Upper lobe of left lung (tissue), 6 donors: ENCODE results near the gene APP. TPM values are rescaled to one million over a fixed set of nuclear protein-coding genes. Genes with fewer than 3 reads are reported as not detected.

Experiments used
- ATAC-seq, 2 donors: fragments of 200-7000 bp; cut with Tn5 transposase; one replicate each; pipeline ENCODE4 v1.9.1; 2022; ENCODE audit warnings: mild to moderate bottlenecking in 2 of 2, moderate library complexity in 2 of 2; ENCODE audit not compliant: low FRiP score in 2 of 2
- DNase-seq, 2 donors: peaks; one replicate each; pipeline ENCODE4 v3.0.0-alpha.2; 2019 to 2020
- H3K27ac ChIP-seq, 4 donors: fragments of 200-600 bp; sonication (generic); one replicate each; pipeline ENCODE4 v1.5.1; 2016 to 2019
- H3K27me3 ChIP-seq, 4 donors: fragments of 200-600 bp; sonication (generic); one replicate each; pipeline ENCODE4 v1.5.1; 2017 to 2019
- H3K36me3 ChIP-seq, 4 donors: fragments of 200-600 bp; sonication (generic); one replicate each; pipeline ENCODE4 v1.5.1; 2016 to 2019
- H3K4me1 ChIP-seq, 4 donors: fragments of 200-600 bp; sonication (generic); one replicate each; pipeline ENCODE4 v1.5.1; 2018 to 2019
- H3K4me3 ChIP-seq, 4 donors: fragments of 200-600 bp; sonication (generic); one replicate each; pipeline ENCODE4 v1.5.1; 2017 to 2019; ENCODE audit warnings: mild to moderate bottlenecking in 2 of 4, moderate library complexity in 1 of 4
- H3K9me3 ChIP-seq, 4 donors: fragments of 200-600 bp; sonication (generic); one replicate each; pipeline ENCODE4 v1.5.1; 2018 to 2019
- CTCF ChIP-seq, 6 experiments: fragments of 450-650 bp in 4 of 6; fragments of 200-600 bp in 2 of 6; sonication (generic) in 2 of 6; IDR thresholded peaks; one replicate each; pipeline ENCODE4 v1.5.1; 2016 to 2019; ENCODE audit warnings: antibody characterized with exemption in 6 of 6
- EP300 ChIP-seq, 4 donors: sonication (generic); formaldehyde crosslinking; IDR thresholded peaks; one replicate each; pipeline ENCODE4 v1.5.1; 2017; ENCODE audit warnings: antibody characterized with exemption in 4 of 4, control low read depth in 2 of 4
- POLR2A ChIP-seq, 4 donors: fragments of 450-650 bp; IDR thresholded peaks; one replicate each; pipeline ENCODE4 v1.5.1; 2016 to 2017; ENCODE audit warnings: antibody characterized with exemption in 4 of 4, mild to moderate bottlenecking in 2 of 4
- POLR2AphosphoS5 ChIP-seq, 2 donors: sonication (generic); formaldehyde crosslinking; IDR thresholded peaks; one replicate each; pipeline ENCODE4 v1.5.1; 2017; ENCODE audit warnings: antibody characterized with exemption in 2 of 2
- WGBS, 2 donors: methylation state at CpG; one replicate each; pipeline ENCODE4 v1.1.5; 2017 to 2018; 5-methylcytosine and 5-hydroxymethylcytosine counted together
- total RNA-seq, 6 donors: library from RNA; depleted of rRNA in 4 of 6; stranded (reverse); fragments of >200 nt in 4 of 6; gene quantifications; one replicate each; pipeline versions ENCODE4 v1.1.0 to v1.2.1, GENCODE V29; 2016 to 2021
- donor health status: DM: no; HTN: no; CAD: no; lungs with moderate emphysema.
- donor health status: DM: no; HTN: yes; CAD: no; lungs with severe emphysema.

The APP gene
- total RNA-seq, 6 donors from 2014 or later, result 177 to 444 (median 391) TPM

GRCh38 chr21:25979845-25980616, 190.5 kb downstream of the APP start:
- ATAC-seq (no peak), DNase-seq (no peak)

GRCh38 chr21:25977068-25977611, 193.4 kb downstream of the APP start:
- Histone ChIP-seq H3K27ac (peak overlapping the region in 1 of 4 donors; percentile 39), H3K36me3 (peaks cover 0 to 58% (median 20%) of the 10 kb centered on the region in 4 donors), H3K4me3 (no peak overlapping the region), H3K4me1 (peaks cover 0 to 8% (median 0%) of the 10 kb centered on the region in 4 donors), H3K27me3 (no peaks in the 10 kb centered on the region), H3K9me3 (no peaks in the 10 kb centered on the region)
- TF ChIP-seq EP300 (IDR thresholded peaks at IDR 0.05), result no peak
- DNase-seq, result no peak
- ATAC-seq, result no peak

More at GRCh38 chr21:25979845-25980616, 190.5 kb downstream of the APP start:
- H3K36me3 ChIP-seq, result peaks cover 0 to 36% (median 13%) of the 10 kb centered on the region in 4 donors
- H3K27me3 ChIP-seq, result no peaks in the 10 kb centered on the region
- no peak overlapping the region for H3K4me3 ChIP-seq
- H3K27ac ChIP-seq, result peak overlapping the region in 3 of 4 donors; percentile 2 to 30 (median 30)
- WGBS, 2 donors, result 67 to 71% methylated on average over 9 of the region's 9 CpGs
- TF ChIP-seq POLR2AphosphoS5 (IDR thresholded peaks at IDR 0.05), result no peak
- TF ChIP-seq EP300 (IDR thresholded peaks at IDR 0.05), result no peak
- TF ChIP-seq CTCF (IDR thresholded peaks at IDR 0.05), result no peak
- no peak for TF ChIP-seq POLR2A (IDR thresholded peaks at IDR 0.05)
- peaks cover 0 to 10% (median under 1%) of the 10 kb centered on the region in 4 donors for H3K4me1 ChIP-seq
- no peaks in the 10 kb centered on the region for H3K9me3 ChIP-seq

DNA sequence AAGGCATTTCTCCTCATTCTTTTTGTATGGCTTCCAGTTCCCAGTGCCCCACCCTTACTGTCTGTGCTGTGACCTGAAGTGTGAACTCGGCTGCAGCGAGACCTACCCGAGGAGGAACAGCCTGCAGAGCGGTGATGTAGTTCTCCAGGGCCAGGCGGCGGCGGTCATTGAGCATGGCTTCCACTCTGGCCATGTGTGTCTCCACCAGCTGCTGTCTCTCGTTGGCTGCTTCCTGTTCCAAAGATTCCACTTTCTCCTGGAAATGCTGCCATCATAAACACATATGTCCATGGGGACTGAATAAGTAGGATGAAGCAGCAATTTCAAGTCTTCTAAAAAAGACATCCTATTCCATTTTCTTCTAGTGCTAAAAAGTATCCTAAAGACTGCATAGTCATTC, 195.6 kb downstream of the APP start:
- Histone ChIP-seq H3K27me3 (no peaks in the 10 kb centered on the region), H3K36me3 (peaks cover 0 to 50% (median 19%) of the 10 kb centered on the region in 4 donors), H3K4me1 (peaks cover 0 to 11% (median 0%) of the 10 kb centered on the region in 4 donors), H3K4me3 (no peak overlapping the region), H3K9me3 (no peaks in the 10 kb centered on the region), H3K27ac (no peak overlapping the region)
- no peak for ATAC-seq
- WGBS, 2 donors, result 92 to 94% methylated on average over 8 of the region's 8 CpGs
- peak in 1 of 2 donors; percentile 38 for DNase-seq
- TF ChIP-seq EP300 (IDR thresholded peaks at IDR 0.05) (no peak), CTCF (IDR thresholded peaks at IDR 0.05) (no peak), POLR2AphosphoS5 (IDR thresholded peaks at IDR 0.05) (no peak), POLR2A (IDR thresholded peaks at IDR 0.05) (no peak)

- H3K36me3 ChIP-seq, result peaks cover 0 to 37% (median 13%) of the 10 kb centered on the region in 4 donors
- TF ChIP-seq POLR2AphosphoS5 (IDR thresholded peaks at IDR 0.05) (no peak), CTCF (IDR thresholded peaks at IDR 0.05) (no peak), POLR2A (IDR thresholded peaks at IDR 0.05) (no peak), EP300 (IDR thresholded peaks at IDR 0.05) (no peak)
Measured at GRCh38 chr21:25970254-25970930, 200.2 kb downstream of the APP start.

DNA sequence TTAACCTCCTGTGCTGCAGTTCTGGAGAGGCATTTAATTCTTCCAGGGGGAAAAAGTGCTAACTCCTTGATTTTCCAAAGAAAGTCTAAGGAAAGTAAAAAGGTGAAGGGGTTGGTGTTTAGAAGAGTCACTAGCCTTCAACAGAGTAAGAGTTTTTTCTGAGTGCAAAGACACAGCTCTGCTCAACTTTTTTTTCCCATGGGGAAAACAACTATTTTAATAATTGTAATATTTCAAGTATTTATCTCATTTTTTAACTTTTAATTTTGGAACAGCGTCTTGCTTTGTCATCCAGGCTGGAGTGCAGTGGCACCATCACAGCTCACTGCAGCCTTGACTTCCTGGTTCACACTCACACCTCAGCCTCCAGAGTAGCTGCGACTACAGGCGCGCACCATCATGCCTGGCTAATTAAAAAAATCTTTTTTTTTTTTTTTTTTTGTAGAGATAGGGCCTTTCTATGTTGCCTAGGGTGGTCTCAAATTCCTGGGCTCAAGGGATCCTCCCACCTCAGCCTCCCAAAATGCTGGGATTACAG, 202.6 kb downstream of the APP start:
- no peak for TF ChIP-seq POLR2A (IDR thresholded peaks at IDR 0.05)
- TF ChIP-seq CTCF (IDR thresholded peaks at IDR 0.05), result no peak
- no peak for TF ChIP-seq POLR2AphosphoS5 (IDR thresholded peaks at IDR 0.05)
- TF ChIP-seq EP300 (IDR thresholded peaks at IDR 0.05), result no peak
- DNase-seq (no peak), ATAC-seq (no peak)
- Histone ChIP-seq H3K4me1 (peaks cover 21 to 29% (median 25%) of the 10 kb centered on the region in 4 donors), H3K27ac (peak overlapping the region; percentile 58 to 77 (median 64)), H3K27me3 (no peaks in the 10 kb centered on the region), H3K36me3 (peaks cover 0 to 13% (median 2%) of the 10 kb centered on the region in 4 donors), H3K9me3 (no peaks in the 10 kb centered on the region), H3K4me3 (no peak overlapping the region)
- 96 to 98% methylated on average over 4 of the region's 4 CpGs for WGBS, 2 donors

More at GRCh38 chr21:25970254-25970930, 200.2 kb downstream of the APP start:
- no peaks in the 10 kb centered on the region for H3K9me3 ChIP-seq
- 61 to 67% methylated on average over 15 of the region's 15 CpGs for WGBS, 2 donors
- ATAC-seq (no peak), DNase-seq (no peak)
- H3K4me3 ChIP-seq, result no peak overlapping the region
- H3K27me3 ChIP-seq, result no peaks in the 10 kb centered on the region
- peak overlapping the region in 3 of 4 donors; percentile 50 to 68 (median 61) for H3K27ac ChIP-seq
- peaks cover 12 to 18% (median 15%) of the 10 kb centered on the region in 4 donors for H3K4me1 ChIP-seq
